GM12872 (cell line): ENCODE data around the gene ANKDD1A.

Experiments
- TF ChIP-seq, protein P1 (sequence below): IDR thresholded peaks from 3 replicates; pipeline ENCODE4 v1.5.1; 2011; ENCODE audit warnings: low read depth, mild to moderate bottlenecking, low read length, moderate library complexity; ENCODE audit not compliant: insufficient read depth

Gene ANKDD1A

DNA sequence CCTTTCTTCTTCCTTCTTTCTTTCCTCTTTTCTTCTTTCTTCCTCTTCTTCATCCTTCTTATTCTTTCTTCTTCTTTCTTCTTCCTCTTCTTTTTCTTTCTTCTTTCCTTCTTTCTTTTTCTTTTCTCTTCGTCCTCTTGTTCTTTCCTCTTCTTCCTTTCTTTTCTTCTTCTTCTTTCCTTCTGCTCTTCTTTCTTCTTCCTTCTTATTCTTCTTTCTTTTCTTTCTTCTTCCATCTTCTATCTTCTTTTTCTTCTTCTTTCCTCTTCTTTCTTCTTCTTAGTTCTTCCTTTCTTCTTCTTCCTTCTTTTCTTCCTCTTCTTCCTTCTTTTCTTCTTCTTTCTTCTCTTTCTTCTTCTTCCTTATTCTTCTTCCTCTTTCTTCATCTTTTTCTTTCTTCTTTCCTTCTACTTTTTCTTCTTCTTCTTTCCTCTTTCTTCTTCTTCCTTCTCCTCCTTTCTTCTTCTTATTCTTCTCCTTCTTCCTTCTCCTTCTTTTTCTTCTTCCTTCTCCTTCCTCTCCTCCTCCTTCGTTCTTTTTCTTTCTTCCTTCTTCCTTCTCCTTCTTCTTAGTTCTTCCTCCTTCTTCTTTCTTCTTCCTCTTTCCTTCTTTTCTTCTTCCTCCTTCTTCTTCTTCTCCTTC lies 40.2 kb downstream of the ANKDD1A start:
- TF ChIP-seq, protein P1, sequence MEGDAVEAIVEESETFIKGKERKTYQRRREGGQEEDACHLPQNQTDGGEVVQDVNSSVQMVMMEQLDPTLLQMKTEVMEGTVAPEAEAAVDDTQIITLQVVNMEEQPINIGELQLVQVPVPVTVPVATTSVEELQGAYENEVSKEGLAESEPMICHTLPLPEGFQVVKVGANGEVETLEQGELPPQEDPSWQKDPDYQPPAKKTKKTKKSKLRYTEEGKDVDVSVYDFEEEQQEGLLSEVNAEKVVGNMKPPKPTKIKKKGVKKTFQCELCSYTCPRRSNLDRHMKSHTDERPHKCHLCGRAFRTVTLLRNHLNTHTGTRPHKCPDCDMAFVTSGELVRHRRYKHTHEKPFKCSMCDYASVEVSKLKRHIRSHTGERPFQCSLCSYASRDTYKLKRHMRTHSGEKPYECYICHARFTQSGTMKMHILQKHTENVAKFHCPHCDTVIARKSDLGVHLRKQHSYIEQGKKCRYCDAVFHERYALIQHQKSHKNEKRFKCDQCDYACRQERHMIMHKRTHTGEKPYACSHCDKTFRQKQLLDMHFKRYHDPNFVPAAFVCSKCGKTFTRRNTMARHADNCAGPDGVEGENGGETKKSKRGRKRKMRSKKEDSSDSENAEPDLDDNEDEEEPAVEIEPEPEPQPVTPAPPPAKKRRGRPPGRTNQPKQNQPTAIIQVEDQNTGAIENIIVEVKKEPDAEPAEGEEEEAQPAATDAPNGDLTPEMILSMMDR, result no peak

DNA sequence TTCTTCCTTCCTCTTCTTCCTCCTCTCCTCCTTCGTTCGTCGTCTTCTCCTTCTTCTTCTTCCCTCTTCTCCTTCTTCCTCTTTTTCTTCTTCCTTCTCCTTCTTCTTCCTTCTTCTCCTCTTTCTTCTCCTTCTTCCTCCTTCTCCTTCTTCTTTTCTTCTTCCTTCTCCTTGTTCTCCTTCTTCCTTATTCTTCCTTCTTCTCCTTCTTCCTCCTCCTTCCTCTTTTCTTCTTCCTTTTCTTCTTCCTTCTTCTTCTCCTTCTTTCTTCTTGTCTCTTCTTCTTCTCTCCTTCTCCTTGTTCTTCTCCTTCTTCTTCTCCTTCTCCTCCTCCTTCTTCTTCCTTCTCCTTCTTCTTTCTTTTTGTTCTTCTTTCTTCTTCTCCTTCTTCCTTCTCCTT lies 42.7 kb downstream of the ANKDD1A start:
- TF ChIP-seq, protein P1, result no peak

- TF ChIP-seq, protein P1, result no peak
Measured at GRCh38 chr15:64959128-64959527, 47.4 kb downstream of the ANKDD1A start.

DNA sequence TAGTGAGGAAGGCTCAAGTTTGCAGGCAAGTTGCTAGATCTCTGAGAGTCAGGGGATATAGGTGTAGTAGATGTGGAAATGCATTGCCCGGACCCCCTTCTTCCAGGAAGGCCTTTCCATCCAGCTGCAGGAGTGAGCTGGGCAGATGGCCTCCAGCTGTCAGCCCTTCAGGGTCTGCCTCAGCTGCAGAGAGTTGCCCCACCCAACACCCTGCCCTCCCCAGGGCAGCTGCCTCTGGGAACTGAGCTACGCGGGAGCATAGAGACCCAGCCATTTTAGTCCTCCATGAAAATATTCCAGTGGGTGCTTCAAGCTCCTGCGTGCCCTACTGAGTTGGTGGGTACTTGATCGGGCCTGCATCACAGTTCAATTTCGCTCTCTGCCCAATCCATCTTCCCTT lies 48.5 kb downstream of the ANKDD1A start:
- TF ChIP-seq, protein P1, result no peak

- TF ChIP-seq, protein P1, result 0 out of 3 replicates have a peak, but pooled peaks have one; percentile 9
Measured at GRCh38 chr15:64961013-64961412, 49.3 kb downstream of the ANKDD1A start.

GRCh38 chr15:64969401-64969800 lies 57.7 kb downstream of the ANKDD1A start:
- TF ChIP-seq, protein P1, result no peak

- TF ChIP-seq, protein P1, result no peak
Measured at GRCh38 chr15:64970698-64971097, 59.0 kb downstream of the ANKDD1A start.

DNA sequence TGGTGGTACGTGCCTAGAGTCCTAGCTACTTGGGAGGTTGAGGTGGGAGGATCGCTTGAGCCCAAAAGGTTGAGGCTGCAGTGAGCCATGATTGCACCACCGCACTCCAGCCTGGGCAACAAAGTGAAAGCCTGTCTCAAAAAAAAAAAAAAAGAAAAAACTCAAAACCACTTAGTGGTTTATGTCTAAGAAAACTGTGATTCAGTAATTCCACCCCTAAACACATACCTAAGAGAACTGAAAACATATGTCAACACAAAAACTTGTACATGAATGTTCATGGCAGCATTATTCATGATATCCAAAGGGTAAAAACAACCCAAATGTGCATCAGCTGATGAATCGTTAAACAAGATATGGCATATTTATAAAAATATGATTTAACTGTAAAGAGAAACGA lies 63.7 kb downstream of the ANKDD1A start:
- TF ChIP-seq, protein P1, result no peak
